SK-N-SH (cell line): Measurements from ENCODE around the gene AKT1S1. TPM values are rescaled to one million over a fixed set of nuclear protein-coding genes. Genes with fewer than 3 reads are reported as not detected.

Experiments used
- CTCF ChIA-PET: fragments of 300-600, 350-600 bp; formaldehyde crosslinking; extraction: SDS; loops from one replicate; lab custom pipeline; 2021; lab: Yijun Ruan, JAX
- POLR2A ChIA-PET: fragments of 350-600 bp; sonication (Branson Sonifier 250); formaldehyde crosslinking; extraction: SDS; loops from one replicate; lab custom pipeline; 2020; ENCODE audit warnings: antibody characterized with exemption, inconsistent platforms; lab: Yijun Ruan, JAX
- DNase-seq: peaks from one replicate; pipeline ENCODE4 v3.0.0; 2012
- H2AFZ ChIP-seq: fragments of 200-600 bp; sonication (generic); 2 replicates; pipeline ENCODE4 v1.8.1; 2016; ENCODE audit warnings: antibody characterized with exemption, mild to moderate bottlenecking, low read depth
- H3F3A ChIP-seq: fragments of 200-600 bp; sonication (generic); replicated peaks from 2 replicates; pipeline ENCODE3; 2016; ENCODE audit warnings: antibody characterized with exemption, mild to moderate bottlenecking; ENCODE audit not compliant: insufficient read depth
- H3K27ac ChIP-seq, 2 experiments: fragments of 200-500 bp in 1 of 2; fragments of 200-600 bp in 1 of 2; sonication (Bioruptor generic) in 1 of 2; sonication (generic), shearing (Covaris generic) in 1 of 2; 2 replicates each; pipeline versions ENCODE4 v1.5.1 to v1.6.1; 2014 to 2016; ENCODE audit warnings: low read depth in 2 of 2, inconsistent platforms in 1 of 2, low read length in 1 of 2, mild to moderate bottlenecking in 1 of 2, mixed read lengths in 1 of 2
- H3K27me3 ChIP-seq: fragments of 200-600 bp; sonication (generic), shearing (Covaris generic); 2 replicates; pipeline ENCODE4 v1.6.1; 2016; ENCODE audit warnings: mixed run types; ENCODE audit not compliant: insufficient read depth
- H3K36me3 ChIP-seq, 2 experiments: fragments of 200-500 bp in 1 of 2; fragments of 200-600 bp in 1 of 2; sonication (Bioruptor generic) in 1 of 2; sonication (generic) in 1 of 2; replicated peaks in 1 of 2; 2 replicates each; pipeline versions ENCODE3 to v1.5.1; 2014 to 2016; ENCODE audit warnings: low read length in 1 of 2, mild to moderate bottlenecking in 1 of 2; ENCODE audit not compliant: insufficient read depth in 2 of 2, control insufficient read depth in 1 of 2
- H3K4me1 ChIP-seq, 2 experiments: fragments of 200-500 bp in 1 of 2; fragments of 200-600 bp in 1 of 2; sonication (Bioruptor generic) in 1 of 2; sonication (generic), shearing (Covaris generic) in 1 of 2; 2 replicates each; pipeline versions ENCODE4 v1.5.1 to v1.6.1; 2014 to 2016; ENCODE audit warnings: low read depth in 1 of 2, low read length in 1 of 2, mixed run types in 1 of 2; ENCODE audit not compliant: insufficient read depth in 2 of 2, control insufficient read depth in 1 of 2
- H3K4me2 ChIP-seq: fragments of 200-600 bp; sonication (generic), shearing (Covaris generic); 2 replicates; pipeline ENCODE4 v1.6.1; 2017; ENCODE audit warnings: mixed run types
- H3K4me3 ChIP-seq, 2 experiments: fragments of 200-500 bp in 1 of 2; fragments of 200-600 bp in 1 of 2; sonication (Bioruptor generic) in 1 of 2; sonication (generic), shearing (Covaris generic) in 1 of 2; 2 replicates each; pipeline versions ENCODE4 v1.5.1 to v1.8.1; 2014 to 2016; ENCODE audit warnings: low read depth in 2 of 2, inconsistent platforms in 1 of 2, low read length in 1 of 2, mild to moderate bottlenecking in 1 of 2, mixed read lengths in 1 of 2, moderate library complexity in 1 of 2
- H3K79me2 ChIP-seq: fragments of 200-600 bp; sonication (generic); 2 replicates; pipeline ENCODE4 v1.8.1; 2017; ENCODE audit warnings: mild to moderate bottlenecking; ENCODE audit not compliant: insufficient read depth
- H3K9ac ChIP-seq: fragments of 200-600 bp; sonication (generic); 2 replicates; pipeline ENCODE4 v1.6.1; 2017; ENCODE audit warnings: mixed run types
- H3K9me2 ChIP-seq: fragments of 200-600 bp; sonication (generic); 2 replicates; pipeline ENCODE4 v1.6.1; 2017; ENCODE audit warnings: mixed run types
- H3K9me3 ChIP-seq: fragments of 200-600 bp; sonication (generic); 2 replicates; pipeline ENCODE4 v1.6.1; 2017; ENCODE audit warnings: mixed run types, mild to moderate bottlenecking, moderate library complexity
- H4K20me1 ChIP-seq: fragments of 200-600 bp; sonication (generic); 2 replicates; pipeline ENCODE4 v1.6.1; 2017; ENCODE audit warnings: mild to moderate bottlenecking, mixed run types; ENCODE audit not compliant: insufficient read depth
- CHD2 ChIP-seq: fragments of 150-350 bp; IDR thresholded peaks from 2 replicates; pipeline ENCODE4 v1.6.1; 2018; ENCODE audit warnings: low read length; ENCODE audit not compliant: partially characterized antibody
- EP300 ChIP-seq, 2 experiments: IDR thresholded peaks; 2 replicates each; pipeline versions ENCODE4 v1.4.0 to v1.6.1; 2012; ENCODE audit warnings: borderline replicate concordance in 1 of 2, low read depth in 1 of 2, low read length in 1 of 2
- FOXJ3 ChIP-seq: sonication (generic); formaldehyde crosslinking; IDR thresholded peaks from 2 replicates; pipeline ENCODE4 v1.5.1; 2020; ENCODE audit warnings: mild to moderate bottlenecking, missing genetic modification reagents
- FOXM1 ChIP-seq: IDR thresholded peaks from 2 replicates; pipeline ENCODE4 v1.4.0; 2012; ENCODE audit warnings: low read depth, mild to moderate bottlenecking
- GATA2 ChIP-seq: sonication (generic); formaldehyde crosslinking; IDR thresholded peaks from 2 replicates; pipeline ENCODE4 v1.5.0; 2020; ENCODE audit warnings: mild to moderate bottlenecking, missing genetic modification reagents
- JUND ChIP-seq: IDR thresholded peaks from 2 replicates; pipeline ENCODE4 v1.4.0; 2012
- MEF2A ChIP-seq: IDR thresholded peaks from 2 replicates; pipeline ENCODE4 v1.4.0; 2012; ENCODE audit warnings: low read depth, borderline replicate concordance
- MXI1 ChIP-seq: IDR thresholded peaks from 2 replicates; pipeline ENCODE4 v1.6.1; 2012; ENCODE audit warnings: mild to moderate bottlenecking, low read depth, low read length, improper control_type of control experiment
- NFIC ChIP-seq: IDR thresholded peaks from 2 replicates; pipeline ENCODE4 v1.4.0; 2012; ENCODE audit warnings: borderline replicate concordance
- NRF1 ChIP-seq: IDR thresholded peaks from 2 replicates; pipeline ENCODE4 v1.6.1; 2012; ENCODE audit warnings: low read depth, mild to moderate bottlenecking, low read length
- POLR2AphosphoS5 ChIP-seq: IDR thresholded peaks from 2 replicates; pipeline ENCODE4 v1.6.1; 2012; ENCODE audit warnings: low read depth, low read length
- RAD21 ChIP-seq: IDR thresholded peaks from 2 replicates; pipeline ENCODE4 v1.6.1; 2012; ENCODE audit warnings: mild to moderate bottlenecking, low read length
- RCOR1 ChIP-seq: fragments of 150-350 bp; IDR thresholded peaks from 2 replicates; pipeline ENCODE4 v1.6.1; 2017; ENCODE audit warnings: antibody characterized with exemption, low read length
- RFX5 ChIP-seq: IDR thresholded peaks from 2 replicates; pipeline ENCODE4 v1.6.1; 2012; ENCODE audit warnings: mild to moderate bottlenecking, improper control_type of control experiment, low read length
- RXRA ChIP-seq: IDR thresholded peaks from 2 replicates; pipeline ENCODE4 v1.4.0; 2012; ENCODE audit warnings: low read depth, mild to moderate bottlenecking, borderline replicate concordance
- SIN3A ChIP-seq: IDR thresholded peaks from 2 replicates; pipeline ENCODE4 v1.6.1; 2012; ENCODE audit warnings: low read depth, mild to moderate bottlenecking, low read length, moderate library complexity, borderline replicate concordance
- SMC3 ChIP-seq: IDR thresholded peaks from 2 replicates; pipeline ENCODE4 v1.6.1; 2012; ENCODE audit warnings: low read depth, low read length, improper control_type of control experiment
- TAF1 ChIP-seq: IDR thresholded peaks from 2 replicates; pipeline ENCODE4 v1.6.1; 2012; ENCODE audit warnings: low read depth, mild to moderate bottlenecking, low read length, moderate library complexity, borderline replicate concordance
- TCF12 ChIP-seq: IDR thresholded peaks from 2 replicates; pipeline ENCODE4 v1.4.0; 2012
- WGBS: methylation state at CpG from one replicate; pipeline ENCODE4 v1.1.6; 2017; ENCODE audit warnings: low lambda C conversion rate; 5-methylcytosine and 5-hydroxymethylcytosine counted together
- polyA plus RNA-seq, 3 experiments: library from polyadenylated mRNA; depleted of rRNA; stranded (reverse); fragments of >200 nt; gene quantifications; 2 replicates each; pipeline ENCODE4 v1.2.3, GENCODE V29; 2012
- TF ChIP-seq, protein P1 (sequence below): fragments of 150-350 bp; IDR thresholded peaks from 2 replicates; pipeline ENCODE4 v1.6.1; 2016; ENCODE audit warnings: mild to moderate bottlenecking, low read depth, low read length
- TF ChIP-seq, protein P2 (sequence below): fragments of 200-600 bp; sonication (generic); IDR thresholded peaks from 2 replicates; pipeline ENCODE4 v1.6.1; 2017; ENCODE audit warnings: antibody characterized with exemption, mild to moderate bottlenecking, moderate library complexity
- TF ChIP-seq, protein P3 (sequence below): IDR thresholded peaks from 2 replicates; pipeline ENCODE4 v1.4.0; 2012; ENCODE audit warnings: low read depth, borderline replicate concordance
- TF ChIP-seq, protein P4 (sequence below): IDR thresholded peaks from 2 replicates; pipeline ENCODE4; 2012
- TF ChIP-seq, protein P5 (sequence below): fragments of 150-350 bp; IDR thresholded peaks from 2 replicates; pipeline ENCODE4 v1.6.1; 2017; ENCODE audit warnings: antibody characterized with exemption, low read length, low read depth, borderline replicate concordance
- TF ChIP-seq, protein P6 (sequence below): IDR thresholded peaks from 2 replicates; pipeline ENCODE4 v1.4.0; 2012; ENCODE audit warnings: low read depth, borderline replicate concordance
- TF ChIP-seq, protein P7 (sequence below): IDR thresholded peaks from 2 replicates; pipeline ENCODE4 v1.4.0; 2012; ENCODE audit warnings: low read depth

AKT1S1 gene
- polyA plus RNA-seq, 1 of the 3 experiments (the other 2 are of a cell fraction): 63.7 TPM

DNA sequence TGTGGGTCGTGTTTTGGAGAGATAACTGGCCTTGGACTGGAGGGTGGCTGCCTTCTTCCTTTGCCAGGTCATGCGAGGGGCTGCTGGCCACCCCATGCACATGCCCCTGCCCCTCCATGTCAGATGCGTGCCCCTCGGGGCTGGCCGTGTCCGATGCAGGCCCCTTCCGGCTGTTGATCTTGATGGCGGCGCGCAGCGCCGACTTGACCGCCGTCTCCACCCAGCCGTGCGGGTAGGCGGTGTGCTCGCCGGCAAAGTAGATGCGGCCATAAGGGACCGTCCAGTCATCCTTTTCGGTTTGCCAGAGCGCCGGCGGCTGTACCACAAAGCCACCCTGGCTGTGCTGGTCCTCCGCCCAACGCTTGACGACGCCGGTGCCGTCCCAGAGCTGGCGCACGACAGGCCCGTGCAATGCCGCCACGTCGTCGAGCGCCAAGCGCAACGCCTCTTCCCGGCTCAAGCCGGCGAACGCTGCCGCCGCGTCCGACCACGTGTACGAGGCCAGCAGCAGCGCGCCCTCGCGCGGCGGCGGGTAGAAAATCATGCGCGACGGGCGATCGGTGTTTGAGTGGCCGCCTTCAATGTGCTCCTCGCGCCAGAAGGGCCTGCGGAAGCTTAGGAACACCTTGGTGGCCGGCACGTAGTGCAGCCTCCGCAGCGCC, 12.7 kb upstream of the AKT1S1 start:
- peak overlapping the region; percentile 33 to 43; a peak in 2 of 4 replicates for H3K4me3 ChIP-seq
- WGBS: 45% methylated on average over 53 of the region's 71 CpGs
- TF ChIP-seq SIN3A (no peak), TAF1 (no peak), MEF2A (no peak), NFIC (no peak), TCF12 (no peak), JUND (no peak), MXI1 (peak; percentile 86), EP300 (IDR thresholded peaks at IDR 0.05; ENCODE audit: borderline replicate concordance in 1 of 2, low read depth in 1 of 2, low read length in 1 of 2) (no peak), POLR2AphosphoS5 (no peak), FOXM1 (no peak), SMC3 (peak; percentile 11; the same call in 1 of the 2 replicates), NRF1 (no peak), RAD21 (peak; percentile 26; the same call in 1 of the 2 replicates), RCOR1 (no peak), RFX5 (no peak), GATA2 (CRISPR knock-in tag) (no peak), CHD2 (no peak), FOXJ3 (0 out of 2 replicates have a peak, but pooled peaks have one; percentile 35), RXRA (no peak)
- TF ChIP-seq, protein P1, sequence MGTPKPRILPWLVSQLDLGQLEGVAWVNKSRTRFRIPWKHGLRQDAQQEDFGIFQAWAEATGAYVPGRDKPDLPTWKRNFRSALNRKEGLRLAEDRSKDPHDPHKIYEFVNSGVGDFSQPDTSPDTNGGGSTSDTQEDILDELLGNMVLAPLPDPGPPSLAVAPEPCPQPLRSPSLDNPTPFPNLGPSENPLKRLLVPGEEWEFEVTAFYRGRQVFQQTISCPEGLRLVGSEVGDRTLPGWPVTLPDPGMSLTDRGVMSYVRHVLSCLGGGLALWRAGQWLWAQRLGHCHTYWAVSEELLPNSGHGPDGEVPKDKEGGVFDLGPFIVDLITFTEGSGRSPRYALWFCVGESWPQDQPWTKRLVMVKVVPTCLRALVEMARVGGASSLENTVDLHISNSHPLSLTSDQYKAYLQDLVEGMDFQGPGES: no peak
- TF ChIP-seq, protein P2, sequence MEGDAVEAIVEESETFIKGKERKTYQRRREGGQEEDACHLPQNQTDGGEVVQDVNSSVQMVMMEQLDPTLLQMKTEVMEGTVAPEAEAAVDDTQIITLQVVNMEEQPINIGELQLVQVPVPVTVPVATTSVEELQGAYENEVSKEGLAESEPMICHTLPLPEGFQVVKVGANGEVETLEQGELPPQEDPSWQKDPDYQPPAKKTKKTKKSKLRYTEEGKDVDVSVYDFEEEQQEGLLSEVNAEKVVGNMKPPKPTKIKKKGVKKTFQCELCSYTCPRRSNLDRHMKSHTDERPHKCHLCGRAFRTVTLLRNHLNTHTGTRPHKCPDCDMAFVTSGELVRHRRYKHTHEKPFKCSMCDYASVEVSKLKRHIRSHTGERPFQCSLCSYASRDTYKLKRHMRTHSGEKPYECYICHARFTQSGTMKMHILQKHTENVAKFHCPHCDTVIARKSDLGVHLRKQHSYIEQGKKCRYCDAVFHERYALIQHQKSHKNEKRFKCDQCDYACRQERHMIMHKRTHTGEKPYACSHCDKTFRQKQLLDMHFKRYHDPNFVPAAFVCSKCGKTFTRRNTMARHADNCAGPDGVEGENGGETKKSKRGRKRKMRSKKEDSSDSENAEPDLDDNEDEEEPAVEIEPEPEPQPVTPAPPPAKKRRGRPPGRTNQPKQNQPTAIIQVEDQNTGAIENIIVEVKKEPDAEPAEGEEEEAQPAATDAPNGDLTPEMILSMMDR: peak; percentile 61
- TF ChIP-seq, protein P3, sequence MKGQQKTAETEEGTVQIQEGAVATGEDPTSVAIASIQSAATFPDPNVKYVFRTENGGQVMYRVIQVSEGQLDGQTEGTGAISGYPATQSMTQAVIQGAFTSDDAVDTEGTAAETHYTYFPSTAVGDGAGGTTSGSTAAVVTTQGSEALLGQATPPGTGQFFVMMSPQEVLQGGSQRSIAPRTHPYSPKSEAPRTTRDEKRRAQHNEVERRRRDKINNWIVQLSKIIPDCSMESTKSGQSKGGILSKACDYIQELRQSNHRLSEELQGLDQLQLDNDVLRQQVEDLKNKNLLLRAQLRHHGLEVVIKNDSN: no peak
- TF ChIP-seq, protein P4, sequence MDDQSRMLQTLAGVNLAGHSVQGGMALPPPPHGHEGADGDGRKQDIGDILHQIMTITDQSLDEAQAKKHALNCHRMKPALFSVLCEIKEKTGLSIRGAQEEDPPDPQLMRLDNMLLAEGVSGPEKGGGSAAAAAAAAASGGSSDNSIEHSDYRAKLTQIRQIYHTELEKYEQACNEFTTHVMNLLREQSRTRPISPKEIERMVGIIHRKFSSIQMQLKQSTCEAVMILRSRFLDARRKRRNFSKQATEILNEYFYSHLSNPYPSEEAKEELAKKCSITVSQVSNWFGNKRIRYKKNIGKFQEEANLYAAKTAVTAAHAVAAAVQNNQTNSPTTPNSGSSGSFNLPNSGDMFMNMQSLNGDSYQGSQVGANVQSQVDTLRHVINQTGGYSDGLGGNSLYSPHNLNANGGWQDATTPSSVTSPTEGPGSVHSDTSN: no peak
- TF ChIP-seq, protein P5, sequence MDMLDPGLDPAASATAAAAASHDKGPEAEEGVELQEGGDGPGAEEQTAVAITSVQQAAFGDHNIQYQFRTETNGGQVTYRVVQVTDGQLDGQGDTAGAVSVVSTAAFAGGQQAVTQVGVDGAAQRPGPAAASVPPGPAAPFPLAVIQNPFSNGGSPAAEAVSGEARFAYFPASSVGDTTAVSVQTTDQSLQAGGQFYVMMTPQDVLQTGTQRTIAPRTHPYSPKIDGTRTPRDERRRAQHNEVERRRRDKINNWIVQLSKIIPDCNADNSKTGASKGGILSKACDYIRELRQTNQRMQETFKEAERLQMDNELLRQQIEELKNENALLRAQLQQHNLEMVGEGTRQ: no peak
- TF ChIP-seq, protein P6, sequence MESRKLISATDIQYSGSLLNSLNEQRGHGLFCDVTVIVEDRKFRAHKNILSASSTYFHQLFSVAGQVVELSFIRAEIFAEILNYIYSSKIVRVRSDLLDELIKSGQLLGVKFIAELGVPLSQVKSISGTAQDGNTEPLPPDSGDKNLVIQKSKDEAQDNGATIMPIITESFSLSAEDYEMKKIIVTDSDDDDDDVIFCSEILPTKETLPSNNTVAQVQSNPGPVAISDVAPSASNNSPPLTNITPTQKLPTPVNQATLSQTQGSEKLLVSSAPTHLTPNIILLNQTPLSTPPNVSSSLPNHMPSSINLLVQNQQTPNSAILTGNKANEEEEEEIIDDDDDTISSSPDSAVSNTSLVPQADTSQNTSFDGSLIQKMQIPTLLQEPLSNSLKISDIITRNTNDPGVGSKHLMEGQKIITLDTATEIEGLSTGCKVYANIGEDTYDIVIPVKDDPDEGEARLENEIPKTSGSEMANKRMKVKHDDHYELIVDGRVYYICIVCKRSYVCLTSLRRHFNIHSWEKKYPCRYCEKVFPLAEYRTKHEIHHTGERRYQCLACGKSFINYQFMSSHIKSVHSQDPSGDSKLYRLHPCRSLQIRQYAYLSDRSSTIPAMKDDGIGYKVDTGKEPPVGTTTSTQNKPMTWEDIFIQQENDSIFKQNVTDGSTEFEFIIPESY: no peak
- TF ChIP-seq, protein P7, sequence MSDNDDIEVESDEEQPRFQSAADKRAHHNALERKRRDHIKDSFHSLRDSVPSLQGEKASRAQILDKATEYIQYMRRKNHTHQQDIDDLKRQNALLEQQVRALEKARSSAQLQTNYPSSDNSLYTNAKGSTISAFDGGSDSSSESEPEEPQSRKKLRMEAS: peak; percentile 96

More for the DNA sequence above, 12.7 kb upstream of the AKT1S1 start:
- no peaks in the 10 kb centered on the region for H4K20me1 ChIP-seq
- H3K36me3 ChIP-seq: peaks cover 0 to 4% of the 10 kb centered on the region in 2 experiments
- H3K79me2 ChIP-seq: no peaks in the 10 kb centered on the region
- ChIA-PET POLR2A (interaction anchor here (1.0 to 1.8 kb wide), 2 partner anchors 9 to 13 kb away, joined by 3 to 9 read pairs; partner anchors contain the start of genes AKT1S1 and TBC1D17), CTCF (interaction anchor here (0.8 to 1.6 kb wide), 14 partner anchors 9 to 89 kb away, joined by 3 to 12 read pairs (median 4); partner anchors contain the start of genes AKT1S1, ATF5, NUP62 and TBC1D17)
- H3K4me2 ChIP-seq: peak overlapping the region; percentile 47
- peaks cover 0 to 13% of the 10 kb centered on the region in 2 experiments; a peak in 1 of 4 replicates for H3K4me1 ChIP-seq
- no peak overlapping the region; a peak in 1 of 4 replicates for H3K27ac ChIP-seq
- H3F3A ChIP-seq: peaks cover 10% of the 10 kb centered on the region
- no peak overlapping the region for H2AFZ ChIP-seq
- no peak overlapping the region for H3K9ac ChIP-seq
- peak; percentile 82 for DNase-seq
- H3K9me3 ChIP-seq: no peaks in the 10 kb centered on the region
- no peaks in the 10 kb centered on the region for H3K9me2 ChIP-seq
- no peaks in the 10 kb centered on the region for H3K27me3 ChIP-seq
